ENCODE data around the gene METTL24.

METTL24 gene

DNA sequence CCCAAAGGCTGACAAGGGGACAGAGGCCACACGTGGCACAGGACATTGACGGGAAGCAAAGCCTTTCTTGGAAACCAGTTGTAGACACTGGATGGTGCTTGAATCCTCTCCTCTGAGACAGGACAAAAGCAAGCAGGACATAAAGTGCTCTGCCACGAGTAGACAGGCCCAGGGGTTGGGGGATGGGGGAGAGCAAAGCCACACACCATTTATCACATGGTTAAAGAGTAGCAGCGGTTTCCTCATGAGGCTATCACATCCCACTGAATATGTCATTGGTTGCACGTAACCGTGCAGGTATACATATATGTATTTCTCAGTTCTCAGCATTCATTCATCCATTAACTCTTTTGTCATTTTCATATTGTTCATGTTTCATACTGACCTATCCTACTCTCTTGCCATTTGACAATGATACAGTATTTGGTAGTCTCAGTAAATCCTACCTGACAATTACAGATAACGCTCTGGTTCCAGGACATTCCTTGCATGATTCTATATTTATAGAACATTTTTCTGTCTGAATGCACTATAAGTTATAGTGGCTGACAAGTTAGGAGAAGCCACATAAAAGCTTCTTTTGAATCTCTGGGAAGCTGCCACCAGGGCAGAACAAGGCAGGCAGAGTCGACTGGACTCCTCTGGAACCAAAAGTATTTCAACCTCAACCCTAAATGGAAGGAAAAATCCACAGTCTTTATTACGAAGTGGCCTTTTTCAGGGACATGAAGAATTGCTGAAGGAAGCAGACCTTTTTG, 23.5 kb downstream of the METTL24 start:
- no peak for DNase-seq (ENCODE audit: low read depth)

DNA sequence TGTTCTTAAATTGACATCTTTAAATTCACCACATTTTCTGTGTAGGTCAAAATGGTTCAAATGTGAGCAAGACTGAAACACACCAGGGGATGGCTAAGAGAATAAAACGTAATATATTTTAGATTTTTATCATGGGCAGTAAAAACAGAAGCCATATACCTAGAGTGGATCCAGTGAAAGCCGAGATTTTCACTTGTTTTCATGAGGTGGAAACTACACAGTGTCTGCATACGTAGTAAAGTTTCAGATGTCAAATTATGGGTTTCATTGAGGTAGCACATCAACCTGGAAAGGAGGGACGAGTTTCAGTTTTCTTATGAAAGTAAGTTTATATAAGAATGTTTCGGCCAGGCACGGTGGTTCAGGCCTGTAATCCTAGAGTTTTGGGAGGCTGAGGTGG, 25.9 kb downstream of the METTL24 start:
- DNase-seq (ENCODE audit: low read depth), result no peak

DNA sequence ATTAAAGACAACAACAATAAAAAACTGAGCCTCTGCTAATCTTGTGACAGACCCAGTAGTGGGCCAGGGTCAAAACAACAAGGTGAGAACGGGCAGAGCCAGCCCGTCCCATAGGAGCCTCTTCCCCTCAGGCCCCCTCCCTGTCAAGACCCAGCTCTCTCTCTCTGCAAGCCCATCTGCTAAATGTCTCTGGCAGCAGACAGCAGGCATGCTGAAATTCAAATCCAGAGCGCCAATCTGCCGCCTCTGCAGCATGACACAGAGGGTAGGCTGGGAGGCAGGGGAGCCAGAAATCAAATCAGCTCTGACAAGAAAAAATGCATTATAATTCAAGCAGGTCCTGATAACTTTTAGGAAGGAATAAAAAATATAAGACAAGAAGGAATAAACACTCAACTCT, 26.3 kb downstream of the METTL24 start:
- no peak for DNase-seq (ENCODE audit: low read depth)

DNA sequence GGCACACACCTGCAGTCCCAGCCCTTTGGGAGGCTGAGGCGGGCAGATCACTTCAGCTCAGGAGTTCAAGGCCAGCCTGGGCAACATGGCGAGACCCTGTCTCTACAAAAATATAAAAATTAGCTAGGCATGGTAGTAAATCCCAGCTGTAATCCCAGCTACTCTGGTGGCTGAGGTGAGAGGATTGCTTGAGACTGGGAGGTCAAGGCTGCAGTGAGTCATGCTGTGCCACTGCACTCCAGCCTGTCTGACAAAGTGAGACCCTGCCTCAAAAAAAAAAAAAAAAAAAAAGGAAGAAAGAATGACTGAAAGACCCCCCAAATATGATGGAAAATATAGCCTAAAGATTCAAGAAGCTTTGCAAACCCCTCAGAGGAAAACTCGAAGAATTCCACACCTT, 26.8 kb downstream of the METTL24 start:
- no peak for DNase-seq (ENCODE audit: low read depth)

DNA sequence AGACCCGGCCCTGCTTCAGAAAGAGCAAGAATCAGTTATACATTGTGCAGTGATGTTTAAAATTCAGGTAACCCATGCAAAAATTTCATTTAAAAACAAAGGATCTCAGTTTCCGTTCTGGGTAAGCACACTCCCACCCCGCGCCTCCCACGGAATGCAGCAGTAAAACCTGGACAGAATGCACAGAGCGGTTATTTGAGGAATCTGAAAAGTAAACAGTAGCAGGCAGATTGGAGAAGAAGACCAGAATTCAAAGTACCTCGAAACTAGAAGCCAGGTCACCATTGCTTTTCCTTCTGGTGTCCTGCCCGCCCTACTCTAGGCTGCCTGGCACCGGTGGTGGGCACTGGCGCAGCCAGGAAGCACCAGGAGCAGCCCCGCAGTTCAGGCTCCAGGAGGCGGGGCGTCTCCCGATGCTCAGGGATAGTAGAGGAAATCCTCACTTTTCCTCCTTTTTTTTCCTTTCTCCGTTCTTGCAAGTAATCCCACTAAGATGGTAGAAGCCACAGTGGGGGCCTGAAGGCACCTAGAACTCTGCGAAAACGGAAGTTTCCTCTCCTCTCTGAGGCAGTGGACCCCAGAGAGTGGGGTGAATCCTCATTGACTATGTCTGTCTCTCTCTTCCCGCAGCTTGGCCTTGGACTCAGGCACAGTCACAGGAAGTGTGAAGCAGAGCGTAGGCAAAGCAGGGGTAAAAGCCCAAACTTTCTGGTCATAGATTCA, 28.3 kb downstream of the METTL24 start:
- no peak for DNase-seq (ENCODE audit: low read depth)

DNA sequence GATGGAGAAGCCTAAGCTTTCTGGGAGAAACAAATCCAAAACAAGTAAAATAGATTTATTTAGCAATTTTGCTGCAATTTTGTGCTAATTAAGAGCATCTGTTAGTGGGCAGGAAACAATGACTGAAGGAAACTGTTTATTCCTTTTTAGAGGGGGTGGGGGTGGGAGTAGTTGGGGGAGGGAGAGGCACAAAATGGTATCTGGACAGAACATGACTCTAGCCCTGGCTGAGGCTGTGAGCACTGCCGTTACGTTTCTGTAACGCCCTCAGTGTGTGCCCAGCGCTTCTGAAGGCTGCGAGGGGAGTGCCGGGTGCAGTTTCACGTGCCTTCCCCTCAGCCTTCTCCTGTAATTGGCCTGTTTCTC, 28.8 kb downstream of the METTL24 start:
- no peak for DNase-seq (ENCODE audit: low read depth)

DNA sequence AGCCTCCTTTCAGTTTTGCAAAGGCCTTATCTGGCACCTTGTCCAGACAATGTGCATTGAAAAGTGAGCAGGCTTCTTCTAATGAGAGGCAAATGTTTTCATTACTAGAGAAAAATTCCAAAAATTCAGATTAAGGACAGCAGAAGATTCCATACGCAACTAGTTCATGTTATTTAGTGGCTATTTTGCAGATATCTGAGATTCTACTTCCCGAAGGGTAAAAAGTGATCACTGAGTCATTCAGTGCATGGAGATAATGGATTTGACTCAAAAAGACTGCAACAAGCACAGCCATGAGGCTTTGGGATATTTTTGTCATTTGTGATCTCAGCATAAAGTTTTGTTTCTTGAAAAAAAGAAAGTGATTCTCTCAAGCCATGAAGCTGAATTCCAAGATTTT, 29.9 kb downstream of the METTL24 start:
- no peak for DNase-seq (ENCODE audit: low read depth)

DNA sequence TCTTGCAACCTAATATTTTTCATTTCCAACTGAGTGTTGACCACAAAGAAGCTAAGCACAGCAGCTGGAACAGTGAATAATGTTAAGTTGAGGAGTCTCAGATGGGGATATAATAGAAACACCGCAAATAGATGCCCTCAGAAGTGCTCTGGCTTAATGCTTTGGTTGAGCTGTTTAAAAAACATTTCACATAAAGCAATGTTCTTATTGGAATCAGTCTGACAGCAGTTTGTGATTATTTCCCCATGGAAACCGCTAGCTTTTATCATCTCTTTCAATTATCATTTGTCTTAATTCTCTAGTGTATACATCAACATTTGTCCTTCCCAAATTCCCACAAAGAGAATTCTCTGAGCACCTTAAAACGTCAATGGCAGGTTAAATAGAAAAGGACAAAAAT, 30.8 kb downstream of the METTL24 start:
- no peak for DNase-seq (ENCODE audit: low read depth)

DNA sequence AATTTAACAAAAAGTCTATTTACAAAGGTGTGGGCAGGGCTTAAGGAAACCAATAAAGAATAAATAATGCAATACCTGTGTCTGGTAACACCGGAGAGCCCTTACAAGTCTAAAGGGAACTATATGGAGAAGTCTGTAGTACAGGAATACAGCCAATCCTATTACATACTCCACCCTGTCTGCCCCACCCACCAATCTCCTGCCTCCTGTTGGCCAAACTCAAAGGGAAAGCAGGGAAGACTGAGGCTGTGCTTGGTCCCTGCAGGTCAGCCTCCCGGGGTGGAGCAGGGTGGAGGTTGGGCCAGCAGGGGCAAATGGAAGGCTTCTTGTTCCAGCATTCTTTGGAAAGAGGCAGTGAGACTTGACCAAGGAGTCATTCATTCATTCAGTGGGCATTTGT, 31.5 kb downstream of the METTL24 start:
- no peak for DNase-seq (ENCODE audit: low read depth)

DNA sequence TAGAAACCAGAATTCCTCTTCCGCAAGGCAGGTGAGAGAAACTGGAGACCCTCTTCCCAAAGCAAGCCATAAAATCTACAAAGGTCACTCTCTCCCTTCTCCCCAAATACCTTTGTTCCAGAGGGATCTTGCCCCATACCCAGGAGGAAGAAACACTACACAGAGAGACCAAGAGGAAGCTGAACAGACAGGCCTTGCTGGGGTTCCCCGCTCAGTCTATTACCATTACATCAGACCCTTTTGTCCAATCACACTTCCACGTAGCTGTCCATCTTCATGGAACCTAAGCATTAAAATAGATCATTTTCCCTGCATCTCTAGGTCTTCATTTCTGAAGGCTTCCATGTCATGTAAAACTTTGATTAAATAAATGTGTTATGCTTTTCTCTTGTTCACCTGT, 32.1 kb downstream of the METTL24 start:
- DNase-seq (ENCODE audit: low read depth), result no peak

DNA sequence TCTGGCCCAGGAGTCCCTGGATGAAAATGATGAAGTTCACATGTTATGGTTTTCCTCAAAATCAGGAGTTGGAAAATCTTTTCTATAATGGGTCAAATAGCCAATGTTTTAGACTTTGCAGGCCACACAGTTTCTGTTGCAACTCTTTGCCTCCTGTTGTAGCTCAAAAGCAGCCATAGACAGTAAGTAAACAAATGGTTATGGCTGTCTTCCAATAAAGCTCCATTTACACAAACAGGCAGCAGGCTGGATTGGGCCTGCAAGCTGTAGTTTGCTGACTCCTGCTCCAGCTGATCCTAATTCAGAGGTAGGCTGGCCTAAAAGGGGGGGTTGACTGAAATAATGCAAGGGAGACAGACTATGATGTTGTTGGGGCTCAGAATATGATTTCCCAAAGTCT, 33.0 kb downstream of the METTL24 start:
- DNase-seq (ENCODE audit: low read depth), result no peak

DNA sequence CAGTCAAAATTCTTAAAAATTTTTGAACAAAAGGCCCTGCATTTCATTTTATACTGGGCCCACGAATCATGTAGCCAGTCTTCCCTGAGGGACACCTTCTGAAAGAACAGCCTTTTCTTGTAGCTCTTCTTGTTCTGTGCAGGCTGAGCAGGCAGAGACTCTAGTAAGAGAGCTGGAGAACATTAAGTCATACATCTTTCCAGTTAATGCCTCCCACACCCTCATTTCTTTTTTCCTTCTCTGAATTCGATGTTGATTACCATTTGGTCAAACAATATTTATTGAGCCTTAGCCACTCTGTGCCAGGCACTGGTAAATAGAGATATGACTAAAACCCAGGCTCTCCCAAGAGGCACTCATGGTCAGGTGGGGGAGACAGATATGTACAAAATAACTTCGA, 33.6 kb downstream of the METTL24 start:
- no peak for DNase-seq (ENCODE audit: low read depth)

DNA sequence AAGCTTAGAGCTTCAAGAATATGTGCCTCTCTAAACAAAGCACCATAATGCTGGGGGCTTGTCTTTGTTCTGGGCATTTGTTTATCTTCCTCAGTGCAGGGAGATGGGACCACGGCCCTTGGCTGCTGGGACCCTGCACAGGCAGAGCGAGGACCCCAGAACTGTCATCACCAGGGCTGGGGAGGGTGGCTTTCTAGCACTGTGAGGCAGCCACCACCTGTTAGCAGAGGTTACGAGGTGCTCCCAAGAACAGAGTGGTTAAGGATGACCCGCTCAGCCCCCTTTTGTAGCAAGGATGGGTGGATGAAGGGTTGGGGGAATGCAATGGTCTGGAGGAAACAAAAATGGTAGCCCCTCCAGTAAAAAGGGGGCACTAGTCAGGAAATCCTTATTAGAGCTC, 34.9 kb downstream of the METTL24 start:
- DNase-seq (ENCODE audit: low read depth), result no peak

DNA sequence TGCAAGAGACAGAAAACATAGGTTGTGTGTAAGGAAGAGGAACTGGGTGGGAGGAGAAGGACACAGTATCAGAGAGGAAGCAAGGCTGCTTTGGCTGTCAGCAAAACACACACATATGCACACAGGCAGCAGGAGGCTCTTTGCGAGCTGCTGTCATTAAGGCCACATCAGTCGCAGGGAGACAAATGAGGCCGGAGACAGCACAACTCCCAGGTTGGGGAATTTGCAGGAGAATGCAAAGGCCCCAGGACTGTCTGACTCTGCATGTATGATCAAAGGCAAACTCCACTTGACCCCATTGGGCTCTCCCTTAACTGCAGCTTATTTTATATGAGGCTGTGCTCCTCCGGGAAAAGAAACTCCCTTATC, 35.3 kb downstream of the METTL24 start:
- no peak for DNase-seq (ENCODE audit: low read depth)

DNA sequence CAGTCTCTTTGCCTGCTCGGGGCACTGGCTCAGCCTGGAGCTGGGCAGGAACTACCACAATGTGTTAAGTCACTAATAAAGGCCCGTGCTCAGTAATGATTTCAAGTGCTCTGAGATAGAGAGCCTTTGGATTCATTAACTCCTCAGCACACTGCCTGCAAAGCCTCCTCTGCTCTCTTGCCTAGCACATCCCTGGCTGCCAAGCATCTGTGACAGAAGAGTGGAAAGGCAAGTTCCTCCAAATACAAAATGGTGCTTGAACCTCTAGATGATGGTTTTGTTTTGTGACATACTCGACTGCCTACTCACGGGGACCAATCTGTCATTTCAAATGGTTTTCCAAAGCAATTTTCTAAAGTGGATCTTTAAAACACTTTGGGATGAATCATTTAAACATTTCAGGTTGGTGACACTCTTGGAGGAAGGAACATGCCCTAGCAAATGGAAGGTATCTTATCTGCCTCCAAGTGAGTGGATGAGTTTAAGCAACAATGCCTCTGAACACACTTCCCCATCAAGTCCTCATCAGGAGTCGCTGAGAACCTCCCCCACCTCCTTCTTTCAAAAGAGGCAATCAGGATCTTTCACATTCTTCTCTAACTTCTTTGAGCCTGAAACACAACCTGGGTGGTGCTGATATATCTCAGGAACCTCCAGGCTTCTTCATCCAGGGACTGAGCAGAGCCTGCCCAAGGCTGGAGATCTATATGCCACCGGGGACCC, 35.8 kb downstream of the METTL24 start:
- no peak for DNase-seq (ENCODE audit: low read depth)

DNA sequence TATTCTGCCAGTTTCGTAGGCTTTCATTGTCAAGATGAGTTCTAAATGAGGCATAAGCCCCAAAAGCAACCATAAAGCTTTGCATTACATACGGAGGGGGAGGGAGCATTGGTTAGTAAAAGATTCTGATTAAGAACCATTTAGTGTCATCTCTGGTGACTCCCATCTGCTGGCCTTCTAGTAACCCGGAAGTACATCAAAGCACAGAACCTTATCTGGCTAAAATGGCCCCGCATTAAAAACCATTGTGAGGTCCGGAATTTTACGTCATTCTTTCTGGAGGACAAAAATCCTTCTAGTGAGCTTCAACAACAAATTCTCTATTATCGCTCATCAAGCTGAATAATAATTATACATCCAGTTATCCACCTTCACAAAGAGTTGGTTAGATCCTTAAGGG, 37.8 kb downstream of the METTL24 start:
- DNase-seq (ENCODE audit: low read depth), result no peak

DNA sequence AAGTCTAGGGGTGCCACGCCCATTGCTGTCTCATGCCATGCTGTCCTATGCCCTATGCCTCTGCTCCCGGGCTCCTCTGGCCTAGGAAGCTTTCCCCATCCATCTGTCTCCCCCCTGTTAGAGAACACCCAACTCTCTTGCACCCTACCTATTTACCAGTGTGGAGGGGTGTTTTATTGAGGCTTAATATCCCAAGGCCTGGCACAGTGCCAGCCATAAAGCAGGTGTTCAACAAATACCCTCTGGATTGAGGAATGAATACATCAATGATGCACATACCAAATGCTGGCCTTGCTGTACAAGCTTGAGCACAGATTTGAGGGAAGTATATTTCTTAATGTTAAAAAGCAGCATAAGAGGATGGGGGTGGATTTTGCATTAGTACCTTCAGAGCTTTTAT, 38.3 kb downstream of the METTL24 start:
- no peak for DNase-seq (ENCODE audit: low read depth)

DNA sequence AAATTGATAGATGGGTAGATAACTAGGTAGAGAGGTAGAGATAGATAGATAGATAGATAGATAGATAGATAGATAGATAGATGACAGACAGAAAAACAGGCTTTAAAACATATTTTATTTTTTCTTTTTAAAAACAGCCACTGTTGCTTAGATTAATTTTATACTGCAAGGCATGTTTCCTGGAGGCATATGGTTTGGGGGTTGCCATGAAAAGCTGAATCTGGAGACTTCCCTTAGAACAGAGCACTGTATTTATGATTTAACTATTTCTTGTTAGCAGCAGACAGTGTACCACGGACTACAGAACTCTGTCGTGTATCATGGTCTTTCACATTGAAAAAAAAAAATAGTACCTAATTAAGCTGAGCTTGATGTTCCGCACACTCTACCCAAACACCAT, 38.8 kb downstream of the METTL24 start:
- DNase-seq (ENCODE audit: low read depth), result no peak

DNA sequence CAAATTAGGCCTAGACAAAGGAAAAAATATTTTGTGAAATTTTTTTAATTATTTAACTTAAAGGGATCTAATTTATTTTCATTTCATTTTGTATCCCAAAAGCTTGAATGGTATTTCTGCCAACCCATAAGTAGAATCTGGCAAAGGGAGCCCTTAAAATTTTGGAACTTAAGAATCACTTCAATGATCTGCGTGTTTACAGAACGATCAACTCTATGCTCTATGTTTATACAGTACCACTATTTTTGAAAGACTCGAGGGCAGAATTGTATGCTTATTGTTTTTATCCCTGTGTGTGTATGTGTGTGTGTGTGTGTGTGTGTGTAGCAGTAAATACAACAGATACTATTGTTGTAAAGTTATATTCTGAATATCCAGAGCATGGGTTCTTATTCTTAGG, 39.2 kb downstream of the METTL24 start:
- no peak for DNase-seq (ENCODE audit: low read depth)

DNA sequence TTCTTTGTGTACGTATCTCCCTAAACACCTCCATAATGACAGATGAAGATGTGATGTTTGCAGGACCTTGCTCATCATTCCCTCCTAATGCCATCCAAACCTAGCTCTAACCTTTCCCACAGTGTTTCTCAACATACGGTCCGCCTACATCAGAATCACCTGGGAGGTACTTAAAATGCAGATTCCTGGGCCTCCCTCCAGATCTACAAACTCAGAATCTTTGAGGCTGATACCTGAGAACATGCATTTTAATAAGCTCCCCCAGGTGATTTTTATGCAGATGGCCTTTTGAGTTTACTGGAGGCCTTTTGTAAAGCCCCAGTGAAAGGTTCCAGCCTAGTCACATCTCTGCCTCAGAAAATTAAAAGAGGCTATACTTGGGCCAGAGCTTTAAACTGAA, 40.5 kb downstream of the METTL24 start:
- DNase-seq (ENCODE audit: low read depth), result no peak

DNA sequence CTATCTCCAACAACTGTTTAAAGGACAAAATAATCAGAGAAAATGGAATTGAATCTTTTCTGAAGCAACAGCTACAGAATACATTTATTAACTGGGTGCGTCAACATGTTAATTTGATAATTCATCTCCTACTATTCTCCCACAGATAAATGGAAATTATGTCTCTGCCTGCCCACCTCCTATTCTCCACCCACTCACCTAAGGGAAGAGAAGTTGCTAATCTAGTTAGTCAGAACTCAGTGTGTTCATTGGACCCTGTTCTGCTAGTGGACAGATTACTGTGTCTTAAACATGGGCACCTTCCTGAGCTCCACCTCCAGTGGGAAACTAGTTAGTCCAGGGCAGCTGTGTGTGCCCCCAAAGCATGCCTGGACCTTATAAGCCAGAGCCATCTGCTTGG, 41.0 kb downstream of the METTL24 start:
- no peak for DNase-seq (ENCODE audit: low read depth)

DNA sequence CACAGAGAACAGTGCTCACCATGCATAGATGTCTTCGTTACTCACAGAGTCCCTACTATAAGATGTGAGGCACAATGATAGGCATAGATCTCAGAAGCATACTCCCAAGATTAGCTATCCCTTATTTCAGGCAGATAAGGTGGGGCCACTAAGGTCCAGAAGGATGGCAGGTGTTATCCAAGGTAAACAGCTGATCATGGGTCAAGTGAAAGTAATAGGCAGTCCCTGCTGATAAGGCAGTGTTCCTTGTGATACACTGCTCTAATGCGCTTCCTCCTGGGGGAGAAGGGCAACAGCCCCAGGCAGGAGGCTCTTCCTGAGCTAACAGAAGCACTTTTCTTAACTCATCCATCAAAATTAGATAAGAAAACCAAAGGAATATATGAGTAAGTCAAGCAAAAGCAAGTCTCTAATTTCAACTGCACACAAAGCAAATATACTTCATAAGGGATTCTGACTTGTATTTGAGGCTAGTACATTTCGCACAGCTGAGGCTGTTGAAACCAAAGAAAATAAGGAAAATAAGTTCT, 42.2 kb downstream of the METTL24 start:
- no peak for DNase-seq (ENCODE audit: low read depth)

DNA sequence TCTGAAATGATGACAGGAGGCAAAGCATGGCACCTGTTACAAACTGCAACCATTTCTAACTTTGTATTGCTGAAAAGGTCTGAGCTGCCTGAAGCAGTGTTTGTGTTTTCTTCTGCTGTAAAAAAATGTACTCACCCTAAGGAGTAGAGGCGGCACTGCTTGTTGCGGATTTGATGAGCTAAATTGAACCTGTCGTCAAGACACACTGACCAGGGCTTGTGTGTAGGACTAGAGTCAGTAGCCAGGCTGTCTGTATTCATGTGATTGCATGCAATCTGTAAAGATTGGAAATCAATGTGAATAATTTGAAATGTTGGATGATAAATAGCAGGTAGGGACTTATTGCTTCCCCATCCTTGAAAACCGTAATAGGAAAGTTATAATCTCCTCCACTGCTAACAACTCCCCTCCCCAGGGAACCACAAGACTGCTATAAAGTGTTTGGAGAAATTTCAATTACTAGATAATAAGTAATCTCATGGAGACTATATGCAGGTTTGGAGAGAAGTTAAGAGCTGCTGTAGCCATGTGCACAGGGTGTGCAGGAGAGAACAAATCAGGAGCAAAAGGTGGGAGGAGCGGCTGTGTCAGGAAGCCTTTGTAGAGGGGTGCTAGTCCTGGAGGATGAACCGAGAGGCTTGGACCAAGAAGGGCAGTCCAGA, 42.8 kb downstream of the METTL24 start:
- DNase-seq (ENCODE audit: low read depth), result no peak
